Renal cortical epithelial cell (primary cell): ENCODE results near the gene PRKACG. TPM values are rescaled to one million over a fixed set of nuclear protein-coding genes. Genes with fewer than 3 reads are reported as not detected.

Experiments
- DNase-seq: peaks from one replicate; pipeline ENCODE4 v3.0.0-alpha.2; 2011; ENCODE audit warnings: low read depth
- total RNA-seq: library from RNA; depleted of rRNA; stranded (reverse); fragments of >200 nt; gene quantifications from 2 replicates; pipeline ENCODE4 v1.2.3, GENCODE V29; 2014

The PRKACG gene
- total RNA-seq, 1 donor from 2014 or later: not detected

- no peak for DNase-seq
Observed at GRCh38 chr9:68983522-68984424, 30.1 kb downstream of the PRKACG start.

GRCh38 chr9:68983008-68983411 is 30.9 kb downstream of the PRKACG start:
- no peak for DNase-seq

GRCh38 chr9:68981789-68982188 is 32.1 kb downstream of the PRKACG start:
- peak; percentile 63 for DNase-seq

- no peak for DNase-seq
Observed at GRCh38 chr9:68980341-68980914, 33.5 kb downstream of the PRKACG start.

- no peak for DNase-seq
Observed at GRCh38 chr9:68979538-68980314, 34.2 kb downstream of the PRKACG start.

GRCh38 chr9:68978501-68978900 is 35.4 kb downstream of the PRKACG start:
- no peak for DNase-seq

- DNase-seq: no peak
Observed at GRCh38 chr9:68978066-68978465, 35.8 kb downstream of the PRKACG start.

GRCh38 chr9:68975365-68976043 is 38.4 kb downstream of the PRKACG start:
- DNase-seq: no peak

GRCh38 chr9:68974901-68975300 is 39.0 kb downstream of the PRKACG start:
- DNase-seq: no peak

GRCh38 chr9:68974431-68974830 is 39.5 kb downstream of the PRKACG start:
- no peak for DNase-seq

- no peak for DNase-seq
Observed at GRCh38 chr9:68973619-68974018, 40.3 kb downstream of the PRKACG start.

- no peak for DNase-seq
Observed at GRCh38 chr9:68970151-68970550, 43.8 kb downstream of the PRKACG start.

GRCh38 chr9:68969538-68969937 is 44.4 kb downstream of the PRKACG start:
- DNase-seq: no peak

- DNase-seq: no peak
Observed at GRCh38 chr9:68967800-68968199, 46.1 kb downstream of the PRKACG start.

GRCh38 chr9:68966496-68966944 is 47.4 kb downstream of the PRKACG start:
- DNase-seq: no peak

GRCh38 chr9:68964765-68965164 is 49.1 kb downstream of the PRKACG start:
- DNase-seq: no peak

GRCh38 chr9:68964102-68964541 is 49.8 kb downstream of the PRKACG start:
- no peak for DNase-seq

GRCh38 chr9:68963416-68963815 is 50.5 kb downstream of the PRKACG start:
- DNase-seq: no peak
